HUES6 (cell line): ENCODE measurements around the gene BMP7.

Experiments
- H3K27ac ChIP-seq: 2 replicates; pipeline ENCODE4 v1.7.0; 2013; ENCODE audit warnings: low read depth, mild to moderate bottlenecking, low read length, inconsistent platforms
- H3K27me3 ChIP-seq: 2 replicates; pipeline ENCODE4 v1.6.1; 2013; ENCODE audit warnings: low read length; ENCODE audit not compliant: control insufficient read depth, insufficient read depth
- H3K36me3 ChIP-seq: 2 replicates; pipeline ENCODE4 v1.6.1; 2013; ENCODE audit warnings: low read length; ENCODE audit not compliant: control insufficient read depth, insufficient read depth
- H3K4me1 ChIP-seq: 2 replicates; pipeline ENCODE4 v1.6.1; 2013; ENCODE audit warnings: low read length; ENCODE audit not compliant: control insufficient read depth, insufficient read depth
- H3K4me3 ChIP-seq: 2 replicates; pipeline ENCODE4 v1.5.1; 2013; ENCODE audit warnings: low read depth, low read length
- H3K9ac ChIP-seq: one replicate; pipeline ENCODE4 v1.6.1; 2013; ENCODE audit warnings: mild to moderate bottlenecking, low read length
- H3K9me3 ChIP-seq: 2 replicates; pipeline ENCODE4 v1.6.1; 2013; ENCODE audit warnings: low read depth, low read length; ENCODE audit not compliant: control insufficient read depth, insufficient read depth

The BMP7 gene

DNA sequence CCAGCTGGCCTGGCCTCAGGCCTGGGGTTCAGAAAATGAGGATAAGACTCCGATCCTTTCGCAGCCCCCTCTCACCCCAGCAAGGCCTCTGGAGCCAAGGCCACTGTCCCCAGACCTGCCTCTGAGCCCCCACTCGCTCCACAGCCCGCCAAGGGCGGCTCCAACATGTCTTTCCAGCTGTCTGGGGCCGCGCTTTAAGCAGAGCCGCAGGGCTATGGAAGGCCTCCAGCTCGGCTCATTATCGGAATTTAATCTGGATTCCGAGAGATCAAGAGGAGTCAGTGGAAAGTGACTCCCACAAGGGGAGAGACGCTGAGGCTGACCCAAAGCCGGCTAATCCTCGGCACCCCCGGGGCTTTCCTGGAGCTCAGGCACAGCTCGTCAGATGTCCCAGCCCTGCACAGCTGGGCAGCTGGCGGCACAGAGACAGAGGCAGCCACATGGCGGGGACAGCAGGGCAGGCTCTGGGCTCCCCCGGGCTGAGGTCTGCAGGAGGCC lies 41.8 kb downstream of the BMP7 start:
- H3K4me1 ChIP-seq = peaks cover 5% of the 10 kb centered on the region
- no peak overlapping the region for H3K4me3 ChIP-seq
- no peaks in the 10 kb centered on the region for H3K27me3 ChIP-seq
- H3K9ac ChIP-seq = no peak overlapping the region
- no peak overlapping the region for H3K27ac ChIP-seq
- H3K36me3 ChIP-seq = peaks cover 4% of the 10 kb centered on the region; the same call in 1 of the 2 replicates
- no peaks in the 10 kb centered on the region for H3K9me3 ChIP-seq

GRCh38 chr20:57223648-57224489 lies 42.6 kb downstream of the BMP7 start:
- H3K9me3 ChIP-seq = 0 out of 2 replicates have a peak, but pooled peaks cover 3% of the 10 kb centered on the region
- peaks cover 4% of the 10 kb centered on the region; the same call in 1 of the 2 replicates for H3K36me3 ChIP-seq
- no peak overlapping the region for H3K27ac ChIP-seq
- no peaks in the 10 kb centered on the region for H3K27me3 ChIP-seq
- no peak overlapping the region for H3K9ac ChIP-seq
- H3K4me3 ChIP-seq = no peak overlapping the region
- no peaks in the 10 kb centered on the region for H3K4me1 ChIP-seq

DNA sequence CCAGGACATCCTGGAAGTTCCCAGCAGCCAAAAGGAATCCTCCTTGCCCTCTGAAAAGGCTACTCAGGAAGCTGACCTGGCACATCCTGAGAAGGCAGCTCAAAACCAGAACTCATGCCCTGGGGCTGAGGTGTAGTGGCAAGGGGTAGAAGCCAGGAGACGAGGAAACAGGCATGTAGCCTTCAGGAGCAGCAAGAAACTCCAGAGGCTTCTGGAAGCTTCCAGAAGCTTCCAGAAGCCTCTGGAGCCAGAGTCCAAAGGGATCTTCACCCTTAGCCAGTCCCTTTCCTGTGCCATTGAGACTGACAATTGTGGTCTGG lies 43.9 kb downstream of the BMP7 start:
- H3K36me3 ChIP-seq = no peaks in the 10 kb centered on the region
- no peak overlapping the region for H3K9ac ChIP-seq
- H3K4me3 ChIP-seq = no peak overlapping the region
- H3K27me3 ChIP-seq = no peaks in the 10 kb centered on the region
- 0 out of 2 replicates have a peak, but pooled peaks cover 3% of the 10 kb centered on the region for H3K9me3 ChIP-seq
- H3K4me1 ChIP-seq = no peaks in the 10 kb centered on the region
- no peak overlapping the region for H3K27ac ChIP-seq

- Histone ChIP-seq H3K9me3 (0 out of 2 replicates have a peak, but pooled peaks cover 3% of the 10 kb centered on the region), H3K36me3 (no peaks in the 10 kb centered on the region), H3K9ac (no peak overlapping the region), H3K27me3 (no peaks in the 10 kb centered on the region), H3K4me1 (no peaks in the 10 kb centered on the region), H3K27ac (no peak overlapping the region), H3K4me3 (no peak overlapping the region)
These were observed 44.4 kb downstream of the BMP7 start for GRCh38 chr20:57221916-57222630.

DNA sequence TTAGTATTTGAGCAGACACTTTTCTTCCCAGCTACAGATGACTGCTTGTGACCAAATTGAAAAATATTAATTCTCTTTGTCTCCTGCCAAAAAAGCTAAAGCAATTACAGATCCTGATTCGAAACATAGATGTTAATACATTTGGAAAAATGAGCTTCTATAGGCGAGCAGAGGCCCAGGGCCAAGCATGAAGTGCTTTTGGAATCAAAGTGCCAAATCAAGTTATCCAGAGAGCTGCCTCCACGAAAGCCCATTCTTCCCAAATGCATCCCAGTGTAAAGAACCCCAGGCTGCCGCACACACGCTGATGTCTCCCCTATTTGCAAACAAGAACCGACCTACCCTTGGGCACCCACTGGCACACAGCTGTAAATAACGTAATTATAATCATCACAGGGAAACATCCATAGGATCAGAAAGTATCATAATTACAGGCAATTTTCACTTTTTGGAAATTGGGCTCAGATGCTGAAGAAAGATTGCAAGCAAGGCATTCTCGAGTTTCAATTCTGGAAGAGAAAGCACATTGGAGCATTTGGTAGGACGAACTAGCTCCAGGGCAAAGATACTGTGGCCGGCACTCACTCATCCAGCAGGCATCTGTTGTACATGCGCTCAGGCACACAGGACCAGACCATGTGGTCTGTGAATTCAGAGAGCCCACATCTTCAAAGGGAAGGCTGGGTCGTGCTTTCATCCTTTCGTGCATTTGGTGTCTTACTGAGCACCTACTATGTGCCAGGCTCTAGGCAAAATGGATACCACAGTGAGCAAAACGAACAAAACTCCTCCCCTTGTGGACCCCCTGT lies 45.9 kb downstream of the BMP7 start:
- H3K27me3 ChIP-seq = no peaks in the 10 kb centered on the region
- 0 out of 2 replicates have a peak, but pooled peaks cover 3% of the 10 kb centered on the region for H3K9me3 ChIP-seq
- no peaks in the 10 kb centered on the region for H3K4me1 ChIP-seq
- no peak overlapping the region for H3K4me3 ChIP-seq
- H3K36me3 ChIP-seq = no peaks in the 10 kb centered on the region
- no peak overlapping the region for H3K9ac ChIP-seq
- no peak overlapping the region for H3K27ac ChIP-seq

DNA sequence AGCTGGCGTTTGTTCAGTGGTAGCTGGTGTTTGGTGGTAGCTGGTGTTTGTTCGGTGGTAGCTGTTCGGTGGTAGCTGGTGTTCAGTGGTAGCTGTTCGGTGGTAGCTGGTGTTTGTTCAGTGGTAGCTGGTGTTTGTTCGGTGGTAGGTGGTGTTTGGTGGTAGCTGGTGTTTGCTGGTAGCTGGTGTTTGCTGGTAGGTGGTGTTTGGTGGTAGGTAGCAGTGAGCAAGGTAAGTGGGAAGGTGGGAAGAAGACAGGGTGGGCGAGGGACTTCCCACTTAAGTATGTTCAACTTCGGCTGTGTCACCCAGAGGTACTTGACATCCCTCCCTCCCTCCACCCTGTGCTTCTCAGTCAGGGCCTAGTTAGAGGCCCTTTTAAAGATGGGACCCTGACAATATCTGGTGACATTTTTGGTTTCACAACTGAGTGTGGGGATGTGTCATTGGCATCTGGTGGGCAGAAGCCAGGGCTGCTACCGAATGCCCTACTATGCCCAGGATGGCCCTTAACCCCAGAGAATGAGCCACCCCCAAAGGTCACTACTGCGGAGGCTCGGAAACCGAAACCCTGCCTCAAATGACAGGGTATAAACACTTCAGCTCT lies 47.3 kb downstream of the BMP7 start:
- no peak overlapping the region for H3K9ac ChIP-seq
- H3K4me3 ChIP-seq = no peak overlapping the region
- 0 out of 2 replicates have a peak, but pooled peaks cover 3% of the 10 kb centered on the region for H3K9me3 ChIP-seq
- peaks cover 2% of the 10 kb centered on the region; the same call in 1 of the 2 replicates for H3K27me3 ChIP-seq
- H3K4me1 ChIP-seq = no peaks in the 10 kb centered on the region
- no peaks in the 10 kb centered on the region for H3K36me3 ChIP-seq
- no peak overlapping the region for H3K27ac ChIP-seq

GRCh38 chr20:57218489-57218888 lies 48.0 kb downstream of the BMP7 start:
- H3K27ac ChIP-seq = no peak overlapping the region
- H3K4me1 ChIP-seq = no peaks in the 10 kb centered on the region
- peaks cover 4% of the 10 kb centered on the region; the same call in 1 of the 2 replicates for H3K27me3 ChIP-seq
- H3K9ac ChIP-seq = no peak overlapping the region
- no peaks in the 10 kb centered on the region; the same call in 1 of the 2 replicates for H3K36me3 ChIP-seq
- H3K4me3 ChIP-seq = no peak overlapping the region
- H3K9me3 ChIP-seq = 0 out of 2 replicates have a peak, but pooled peaks cover 3% of the 10 kb centered on the region

GRCh38 chr20:57217802-57218201 lies 48.6 kb downstream of the BMP7 start:
- H3K9me3 ChIP-seq = 0 out of 2 replicates have a peak, but pooled peaks cover 3% of the 10 kb centered on the region
- H3K4me1 ChIP-seq = peaks cover 4% of the 10 kb centered on the region
- H3K9ac ChIP-seq = no peak overlapping the region
- H3K4me3 ChIP-seq = no peak overlapping the region
- no peak overlapping the region for H3K27ac ChIP-seq
- H3K36me3 ChIP-seq = no peaks in the 10 kb centered on the region; the same call in 1 of the 2 replicates
- H3K27me3 ChIP-seq = peaks cover 11% of the 10 kb centered on the region; the same call in 1 of the 2 replicates

GRCh38 chr20:57216669-57217068 lies 49.8 kb downstream of the BMP7 start:
- H3K9me3 ChIP-seq = 0 out of 2 replicates have a peak, but pooled peaks cover 3% of the 10 kb centered on the region
- no peak overlapping the region for H3K4me3 ChIP-seq
- H3K4me1 ChIP-seq = peaks cover 16% of the 10 kb centered on the region
- H3K27ac ChIP-seq = no peak overlapping the region
- H3K9ac ChIP-seq = no peak overlapping the region
- peaks cover 18% of the 10 kb centered on the region; the same call in 1 of the 2 replicates for H3K27me3 ChIP-seq
- no peaks in the 10 kb centered on the region; the same call in 1 of the 2 replicates for H3K36me3 ChIP-seq

GRCh38 chr20:57215826-57216471 lies 50.5 kb downstream of the BMP7 start:
- peaks cover 18% of the 10 kb centered on the region; the same call in 1 of the 2 replicates for H3K27me3 ChIP-seq

More at GRCh38 chr20:57215826-57216471, 50.5 kb downstream of the BMP7 start:
- Histone ChIP-seq H3K4me3 (no peak overlapping the region), H3K36me3 (no peaks in the 10 kb centered on the region; the same call in 1 of the 2 replicates), H3K9me3 (0 out of 2 replicates have a peak, but pooled peaks cover 3% of the 10 kb centered on the region), H3K27ac (no peak overlapping the region), H3K9ac (no peak overlapping the region), H3K4me1 (peaks cover 22% of the 10 kb centered on the region)
